SH-SY5Y (cell line): Measurements from ENCODE around the gene PELI1.

ENCODE experiments used
- GATA2 ChIP-seq: IDR thresholded peaks from 2 replicates; pipeline ENCODE4 v1.6.1; 2011; ENCODE audit warnings: mild to moderate bottlenecking, low read depth, low read length
- GATA3 ChIP-seq: IDR thresholded peaks from 2 replicates; pipeline ENCODE4 v1.6.1; 2011; ENCODE audit warnings: low read depth, mild to moderate bottlenecking, low read length, moderate library complexity

GRCh38 chr2:64157792-64158191 lies 13.6 kb upstream of the PELI1 start:
- no peak for TF ChIP-seq GATA2
- TF ChIP-seq GATA3, result no peak
